Middle frontal gyrus (tissue), 1 donor: Measurements from ENCODE around the gene KRT80.
A peak's percentile ranks its signal among the peaks of the same experiment; 100 is the strongest.

Experiments used
- DNase-seq: peaks from one replicate; pipeline ENCODE4 v3.0.0-alpha.2; 2015; ENCODE audit warnings: low spot score; ENCODE audit errors: extremely low spot score

KRT80 gene

DNA sequence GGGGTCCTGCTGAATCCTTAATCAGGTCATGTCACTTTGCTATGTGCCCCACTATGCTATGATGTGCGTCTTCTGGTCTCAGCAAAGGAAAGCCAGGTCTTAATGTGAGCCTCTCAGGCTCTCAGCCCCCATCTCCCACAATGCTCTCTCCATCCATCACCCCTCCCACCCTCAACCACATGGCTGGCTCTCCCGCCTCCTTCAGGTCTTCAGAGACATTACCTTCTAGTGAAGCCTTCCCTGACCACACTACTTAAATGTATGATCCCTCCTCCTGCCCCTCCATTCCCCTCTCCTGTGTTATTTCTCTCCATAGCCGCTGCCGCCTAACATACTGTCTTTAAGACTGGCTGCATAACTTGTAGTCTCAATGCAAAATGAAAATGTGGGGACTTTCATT, 50.5 kb downstream of the KRT80 start:
- DNase-seq = no peak

DNA sequence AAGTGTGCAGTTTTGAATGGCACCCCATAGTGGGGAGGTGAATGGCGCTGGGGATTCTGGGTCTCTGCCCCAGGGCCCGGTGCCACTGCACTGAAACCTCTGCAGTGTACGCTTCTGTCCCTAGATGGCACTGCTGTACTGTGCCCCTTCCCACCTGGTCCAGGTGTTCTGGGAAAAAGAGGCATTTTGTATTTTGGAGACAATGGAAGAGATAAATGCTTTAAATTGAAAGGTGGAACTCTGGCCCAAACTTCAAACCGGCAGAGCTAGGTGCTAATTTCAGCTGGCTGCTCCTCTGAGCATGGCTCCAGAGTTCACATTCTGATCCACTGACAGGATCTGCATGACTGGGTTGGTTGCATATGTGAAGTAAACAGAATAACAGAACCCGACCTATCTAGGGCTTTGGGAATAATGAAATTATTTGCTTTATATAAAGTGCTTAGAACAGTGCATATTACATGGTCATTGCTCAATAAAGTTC, 52.2 kb downstream of the KRT80 start:
- no peak for DNase-seq

DNA sequence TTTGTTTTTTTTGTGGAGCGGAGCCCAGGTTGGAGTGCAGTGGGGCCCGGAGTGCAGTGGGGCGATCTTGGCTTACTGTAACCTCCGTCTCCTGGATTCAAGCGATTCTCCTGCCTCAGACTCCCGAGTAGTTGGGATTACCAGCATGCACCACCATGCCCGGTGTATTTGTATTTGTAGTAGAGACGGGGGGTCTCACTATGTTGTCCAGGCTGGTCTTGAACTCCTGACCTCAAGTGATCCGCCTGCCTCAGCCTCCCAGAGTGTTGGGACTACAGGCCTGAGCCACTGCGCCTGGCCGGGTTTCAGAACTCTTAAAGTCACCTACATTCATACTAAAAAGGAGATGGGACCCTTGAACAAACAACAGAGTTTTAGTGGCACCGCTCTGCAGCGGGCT, 52.7 kb downstream of the KRT80 start:
- DNase-seq = no peak

DNA sequence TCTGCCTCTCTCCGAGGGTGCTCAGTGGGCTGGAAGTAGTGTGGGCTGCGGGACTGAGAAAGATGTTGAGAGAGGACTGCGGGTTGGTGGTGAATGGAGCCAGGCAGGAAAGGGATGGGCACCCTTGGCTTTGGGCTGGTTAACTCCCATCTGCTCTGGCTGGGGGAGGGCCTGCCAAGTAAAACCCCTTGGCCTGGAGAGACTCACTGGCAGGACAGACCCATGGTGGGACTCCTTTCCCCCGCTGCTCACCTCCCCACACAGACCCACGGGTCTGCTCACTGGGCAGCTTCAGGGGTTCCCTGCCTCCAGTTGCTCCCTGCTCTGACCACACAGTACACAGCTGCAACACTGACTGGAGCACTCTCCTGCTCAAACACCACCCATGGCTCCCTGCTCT, 54.1 kb downstream of the KRT80 start:
- DNase-seq = no peak

DNA sequence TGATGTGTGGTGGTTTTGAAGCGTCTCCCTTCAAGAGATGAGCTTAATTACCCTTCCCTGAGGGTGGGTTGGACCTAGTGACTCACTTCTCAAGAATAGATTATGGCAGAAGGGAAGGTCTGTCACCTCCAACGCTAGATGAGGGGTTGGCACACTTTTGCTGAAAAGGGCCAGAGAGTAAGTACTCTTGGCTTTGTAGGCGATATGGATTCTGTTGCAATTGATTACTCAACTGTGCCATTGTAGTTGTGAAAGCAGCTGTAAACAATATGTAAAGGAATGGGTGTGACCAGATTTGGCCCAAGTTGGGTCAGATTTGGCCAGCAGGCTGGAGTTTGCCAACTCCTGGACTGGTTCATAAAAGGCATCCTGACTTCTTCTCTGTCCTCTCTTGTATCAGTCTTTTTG, 59.1 kb downstream of the KRT80 start:
- DNase-seq = no peak

DNA sequence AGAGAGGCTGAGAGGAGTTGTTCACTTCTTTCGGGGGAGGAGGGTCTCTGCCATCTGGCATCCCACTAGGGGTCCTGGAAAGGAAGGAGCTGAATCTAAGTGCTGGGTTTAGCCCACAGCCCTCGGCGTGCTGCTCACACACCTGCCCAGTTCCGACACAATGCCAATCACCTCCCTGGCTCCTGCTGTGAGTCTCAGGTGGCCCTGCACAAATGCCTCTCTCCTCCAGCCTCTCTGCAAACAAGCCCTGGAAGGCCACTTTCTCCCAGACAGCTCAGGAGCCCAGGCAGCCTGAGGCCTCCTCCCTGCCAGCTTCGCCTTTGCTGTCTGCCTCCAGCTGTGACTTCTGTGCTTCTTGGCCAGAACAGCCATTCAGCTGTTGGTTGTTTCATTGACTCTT, 61.1 kb downstream of the KRT80 start:
- no peak for DNase-seq

DNA sequence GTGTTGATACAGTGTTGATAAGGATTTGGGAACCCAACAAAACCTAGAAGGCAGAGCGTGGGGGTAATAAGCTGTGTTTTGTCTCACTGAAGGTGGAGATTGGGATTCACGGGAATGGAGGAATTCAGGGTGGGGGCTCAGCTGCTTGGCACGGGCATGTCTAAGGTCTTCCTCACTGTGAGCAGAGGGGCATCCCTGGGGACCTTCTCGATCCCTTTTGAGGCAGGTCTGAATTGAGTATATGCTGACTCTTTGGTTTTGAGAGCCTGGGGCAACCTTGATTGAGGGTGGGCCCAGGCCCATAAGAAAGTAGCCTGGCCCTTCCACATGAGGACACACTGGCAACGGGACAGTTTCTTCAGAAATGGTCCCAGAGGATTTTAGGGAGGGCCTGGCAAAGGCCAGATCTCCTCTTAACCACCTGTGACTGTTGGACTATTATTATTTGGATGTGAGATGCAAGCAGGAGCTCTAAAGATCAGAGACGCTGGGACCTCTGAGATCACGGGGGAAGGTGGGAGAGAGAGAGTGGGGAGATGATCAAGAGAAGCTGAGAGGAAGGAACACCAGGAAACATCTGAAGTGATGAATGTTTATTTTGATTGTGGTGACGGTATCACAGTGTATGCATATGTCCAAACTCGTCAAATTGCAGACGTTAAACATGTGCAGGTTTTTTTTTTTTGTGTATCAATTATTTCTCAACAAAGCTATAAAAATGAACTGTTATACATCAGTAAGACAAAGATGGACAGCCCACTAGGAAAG, 63.9 kb downstream of the KRT80 start:
- DNase-seq = no peak

DNA sequence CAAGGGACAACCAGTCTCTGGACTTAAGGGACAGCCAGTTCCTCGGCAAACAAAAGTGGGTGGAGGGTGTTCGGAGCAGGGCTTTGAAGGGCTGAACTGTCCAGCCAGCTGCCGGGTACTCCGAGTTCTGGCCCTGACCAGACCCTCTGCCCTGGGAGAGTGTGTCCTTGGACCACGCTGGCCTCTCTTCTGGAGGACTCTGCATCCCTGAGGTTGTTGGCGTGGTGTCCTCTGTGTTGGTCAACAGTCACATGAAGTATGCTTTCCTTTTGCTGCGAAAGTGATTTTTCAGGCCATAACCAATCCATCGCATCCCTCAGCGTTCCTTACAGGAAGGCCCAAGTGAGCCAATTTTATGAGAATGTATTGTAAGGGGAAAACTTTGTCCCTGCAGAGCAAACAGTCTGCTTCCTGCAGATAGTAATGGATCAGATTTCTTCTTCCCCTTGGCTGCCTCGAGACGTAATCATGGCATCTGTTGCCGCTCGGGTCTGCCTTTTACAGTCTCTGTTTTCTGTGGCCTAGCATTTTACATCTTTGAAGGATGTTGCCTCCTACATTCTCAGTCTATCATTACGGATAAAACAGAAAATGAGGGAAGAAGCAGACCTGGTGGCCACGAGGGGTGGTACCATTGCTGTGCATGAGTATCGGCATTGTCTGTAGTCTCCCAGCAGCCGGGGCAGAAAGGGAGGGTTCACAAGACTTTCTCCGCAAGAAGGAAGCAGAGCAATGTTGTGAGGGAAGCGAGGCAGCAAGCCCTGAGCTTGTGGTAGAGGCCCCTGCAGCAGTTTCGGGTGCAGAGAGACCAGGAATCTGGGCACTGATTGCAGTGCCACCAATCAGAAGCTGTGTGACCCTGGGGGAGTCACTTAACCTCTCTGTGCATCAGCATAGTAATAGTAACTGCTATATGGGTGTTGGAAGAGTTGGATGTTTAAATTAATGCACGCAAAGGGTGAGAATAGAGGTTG, 64.9 kb downstream of the KRT80 start:
- DNase-seq = no peak

DNA sequence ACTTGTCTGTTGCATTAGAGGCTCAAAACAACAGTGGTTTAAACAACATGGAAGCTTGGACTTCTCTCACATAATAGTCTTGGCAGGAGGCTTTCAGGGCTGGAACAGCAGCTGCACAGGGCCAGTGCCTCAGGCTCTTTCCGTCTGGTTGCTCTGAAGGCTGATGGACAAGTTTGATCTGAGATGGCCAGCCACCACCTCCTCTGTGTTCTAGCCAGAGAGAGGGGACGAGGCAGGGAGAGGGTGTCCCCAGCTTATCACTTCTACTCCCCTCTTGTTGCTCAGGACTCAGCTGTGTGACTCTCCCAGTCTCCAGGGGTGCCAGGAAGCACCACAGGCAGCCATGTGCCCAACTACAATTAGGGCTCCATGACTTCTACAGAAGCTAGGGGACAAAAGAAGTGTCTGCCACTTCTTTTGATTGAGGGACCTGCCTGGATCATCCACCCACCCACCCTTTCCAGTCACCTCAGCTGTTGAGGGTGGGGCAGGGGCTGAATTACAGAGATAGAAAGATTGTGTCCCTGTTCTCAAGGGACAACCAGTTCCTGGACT, 65.7 kb downstream of the KRT80 start:
- no peak for DNase-seq

DNA sequence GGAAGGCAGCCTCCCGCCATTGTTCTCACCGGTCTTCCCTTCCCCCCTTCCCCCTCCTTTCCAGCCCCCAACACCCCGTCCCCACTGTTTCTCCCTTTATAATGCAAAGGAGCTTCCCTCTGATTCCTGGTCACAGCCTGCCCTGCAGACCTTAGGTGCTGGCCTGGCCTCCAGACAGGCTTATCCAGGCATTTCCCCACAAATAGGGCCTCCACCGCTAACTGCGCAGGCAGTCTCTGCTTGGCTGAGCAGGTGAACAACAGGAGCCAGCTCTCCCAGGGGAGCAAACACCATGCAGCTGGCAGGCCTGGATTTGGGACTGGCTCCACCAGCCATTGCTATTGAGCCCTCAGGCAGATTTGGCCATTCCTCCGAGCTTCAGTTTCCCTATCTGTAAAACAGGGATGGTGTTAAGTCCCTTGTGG, 66.3 kb downstream of the KRT80 start:
- no peak for DNase-seq

DNA sequence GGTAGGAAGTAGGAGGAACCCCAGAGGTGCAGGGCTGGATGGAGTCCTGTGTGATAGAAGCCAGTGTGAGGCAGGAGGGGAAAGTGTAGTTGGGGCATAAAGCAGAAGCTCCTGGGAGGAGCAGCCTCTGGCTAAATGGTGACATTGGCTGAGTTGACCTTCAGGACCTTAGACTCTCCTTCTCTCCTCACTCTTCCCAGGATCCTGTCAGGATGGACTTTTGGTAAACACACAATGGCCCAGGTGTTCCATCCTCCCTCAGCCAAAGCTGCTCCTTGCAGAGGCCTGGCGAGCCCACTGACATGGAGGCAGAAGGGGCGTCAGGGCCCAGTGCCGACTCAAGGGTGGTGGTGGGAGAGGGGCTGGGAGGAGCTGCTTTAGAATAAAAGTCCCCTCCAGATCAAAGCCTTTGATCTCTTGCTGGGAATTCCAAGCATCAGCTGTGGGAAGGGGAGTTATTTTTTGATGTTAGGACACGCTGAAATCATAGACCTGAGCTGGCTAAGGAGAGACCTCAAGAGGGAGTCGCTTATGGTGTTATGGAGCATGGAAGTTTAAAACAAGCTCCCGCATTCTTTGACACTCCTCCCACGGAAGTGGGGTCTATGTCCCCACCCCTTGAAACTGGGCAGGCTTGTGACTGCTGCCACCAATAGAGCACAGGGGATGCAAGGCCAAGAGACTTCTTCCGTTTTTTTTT, 68.2 kb downstream of the KRT80 start:
- no peak for DNase-seq

DNA sequence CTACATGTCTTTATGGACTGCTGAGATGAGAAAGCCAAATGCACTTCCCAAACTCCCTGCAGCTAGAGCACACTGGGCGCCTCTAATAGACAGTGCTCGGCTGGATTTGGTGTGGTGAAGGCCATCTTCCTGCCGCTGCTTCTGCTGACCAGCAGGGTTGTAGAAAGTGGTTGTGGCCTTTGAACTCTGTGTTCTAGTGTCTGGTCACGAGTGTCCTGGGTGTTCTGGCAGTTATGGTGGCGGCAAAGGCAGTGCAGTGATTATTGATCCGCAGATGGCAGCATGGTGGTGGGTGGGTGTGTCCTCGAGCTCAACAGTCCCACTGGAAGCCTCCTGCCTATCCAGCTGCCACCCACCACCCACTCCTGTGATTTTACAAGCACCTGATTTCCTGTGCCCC, 68.9 kb downstream of the KRT80 start:
- no peak for DNase-seq

DNA sequence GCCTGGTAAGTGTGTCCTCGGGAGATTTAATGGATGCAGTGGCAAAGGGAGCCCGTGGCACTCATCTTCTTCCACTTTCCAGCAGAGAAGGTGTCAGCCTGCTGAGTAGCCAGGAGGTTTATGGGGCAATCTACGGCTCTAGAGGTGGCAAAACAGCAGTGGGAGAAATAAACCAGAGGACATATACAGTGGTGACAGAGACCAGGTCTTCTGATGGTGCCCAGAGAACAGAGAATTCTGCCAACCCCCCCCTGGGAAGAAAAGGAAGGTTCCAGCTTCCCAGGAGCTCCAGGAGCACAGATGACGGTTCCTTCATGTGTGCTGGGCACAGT, 69.3 kb downstream of the KRT80 start:
- no peak for DNase-seq

DNA sequence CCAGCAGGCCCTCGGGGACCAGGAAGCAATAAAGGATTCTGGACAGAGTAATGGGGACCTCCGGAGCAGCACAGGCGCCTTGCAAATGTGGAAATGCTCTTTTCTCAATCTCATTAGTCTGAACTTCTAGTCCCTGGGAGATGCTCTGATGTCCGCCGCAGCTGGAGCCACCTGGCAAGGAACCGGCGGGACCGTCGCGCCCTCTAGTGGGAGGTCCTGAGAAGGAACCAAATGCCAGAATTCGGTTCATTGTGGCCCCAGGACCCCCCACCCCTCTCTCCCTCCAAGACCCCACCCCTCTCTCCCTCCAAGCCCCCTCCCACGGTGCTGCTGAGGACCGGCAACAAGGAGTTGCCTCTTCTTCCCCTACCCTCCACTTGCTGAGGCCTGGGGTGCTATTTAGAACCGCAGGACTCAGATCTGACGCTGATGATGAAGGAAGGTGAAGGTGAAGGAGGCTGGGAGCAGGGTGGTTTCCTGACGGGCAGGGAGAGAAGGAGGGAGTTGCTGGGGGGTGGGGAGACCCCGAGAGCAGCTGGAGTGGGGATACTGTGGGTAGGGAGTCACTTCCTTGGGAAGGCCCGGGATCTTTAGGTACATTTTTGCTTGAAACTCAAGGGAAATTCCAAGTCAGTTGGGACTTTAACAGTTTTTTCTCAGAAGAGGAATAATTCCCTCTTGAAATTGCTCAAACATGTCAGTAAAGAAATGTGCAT, 69.8 kb downstream of the KRT80 start:
- DNase-seq = peak; percentile 25

DNA sequence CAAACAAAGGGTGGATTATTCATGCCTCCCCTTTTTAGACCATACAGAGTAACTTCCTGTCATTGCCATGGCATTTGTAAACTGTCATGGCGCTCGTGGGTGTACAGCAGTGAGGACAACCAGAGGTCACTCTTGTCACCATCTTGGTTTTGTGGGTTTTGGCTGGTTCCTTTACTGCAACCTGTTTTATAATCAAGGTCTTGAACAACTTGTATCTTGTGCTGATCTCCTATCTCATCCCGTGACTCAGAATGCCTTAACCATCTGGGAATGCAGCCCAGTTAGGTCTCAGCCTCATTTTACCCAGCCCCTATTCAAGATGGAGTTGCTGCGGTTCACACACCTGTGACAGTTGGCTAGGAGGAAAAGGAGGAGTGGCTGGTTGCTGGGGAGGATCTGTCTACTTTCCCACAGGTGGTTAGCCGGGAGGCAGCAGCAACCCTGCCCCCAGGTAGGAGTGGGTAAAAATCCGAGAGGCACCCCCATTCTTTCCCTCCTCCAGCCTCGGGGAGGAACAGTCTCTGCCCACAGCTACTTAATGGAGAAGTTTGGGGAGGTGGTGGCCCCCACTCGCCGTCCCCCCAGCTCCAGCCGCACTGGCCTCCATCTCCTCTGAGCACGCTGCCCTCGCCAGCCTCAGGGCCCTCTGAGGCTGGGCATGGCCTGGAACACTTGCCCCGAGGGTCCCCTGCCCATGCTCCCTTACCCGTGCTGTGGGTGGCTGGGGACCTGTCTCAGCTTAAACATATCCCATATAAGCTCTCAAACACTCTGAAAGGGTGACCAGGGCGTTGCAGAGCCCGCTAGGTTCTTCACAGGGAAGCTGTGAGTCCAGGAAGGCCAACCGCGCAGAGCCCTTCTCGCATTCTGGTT, 70.6 kb downstream of the KRT80 start:
- no peak for DNase-seq

DNA sequence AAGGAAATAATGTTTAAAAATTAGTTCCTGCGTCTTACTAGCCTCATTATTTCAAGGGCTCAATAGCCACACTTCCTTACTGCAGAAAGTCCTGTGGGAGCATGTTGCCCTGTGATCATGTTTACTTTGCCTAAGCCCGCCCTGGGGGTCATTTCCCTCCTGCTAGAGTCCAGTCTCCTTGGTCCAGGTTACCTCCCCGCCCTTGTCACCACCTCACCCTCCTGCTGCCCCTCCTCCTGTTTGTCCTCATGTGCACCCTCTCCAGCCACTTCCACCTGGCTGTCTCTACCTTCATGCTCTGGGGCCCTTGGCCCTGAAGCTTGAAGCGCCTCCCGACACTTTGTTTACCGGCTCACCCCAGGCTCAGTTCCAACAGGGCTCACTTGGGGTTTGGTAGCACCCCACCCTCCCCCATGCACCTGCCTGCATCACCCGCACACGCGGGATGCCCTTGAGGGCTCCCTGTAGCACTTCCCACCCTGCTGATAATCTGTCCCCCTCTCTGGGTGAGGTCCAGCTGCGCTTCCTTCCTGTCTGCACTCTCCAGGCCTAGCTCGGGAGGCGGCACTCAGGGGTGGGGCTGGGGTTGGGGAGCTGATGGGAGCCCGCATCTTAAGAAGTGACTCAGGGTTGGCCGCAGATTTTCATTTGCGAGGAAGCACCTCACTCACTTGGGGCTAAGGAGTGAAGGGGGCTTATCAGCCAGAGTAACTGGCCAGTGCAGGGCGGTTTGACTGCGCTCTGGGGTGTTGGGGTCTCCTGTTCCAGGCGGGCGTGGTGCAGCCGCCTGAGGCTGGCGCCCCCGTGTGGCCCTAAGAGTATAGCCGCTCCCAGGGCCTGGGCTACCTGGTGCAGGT, 72.2 kb downstream of the KRT80 start:
- no peak for DNase-seq
